Hematopoietic multipotent progenitor cell (in vitro differentiated cells): Measurements from ENCODE around the gene CTIF. TPM values are rescaled to one million over a fixed set of nuclear protein-coding genes. Genes with fewer than 3 reads are reported as not detected.

ENCODE experiments used
- DNase-seq, 3 donors: peaks; one replicate each; pipeline ENCODE4 v3.0.0-alpha.2; 2011 to 2015; ENCODE audit warnings: low read depth in 2 of 3, low spot score in 2 of 3
- total RNA-seq: library from RNA; depleted of rRNA; stranded (reverse); fragments of >200 nt; gene quantifications from one replicate; pipeline ENCODE4 v1.2.3, GENCODE V29; 2012

The CTIF gene
- total RNA-seq, 1 donor: 8.6 TPM

DNA sequence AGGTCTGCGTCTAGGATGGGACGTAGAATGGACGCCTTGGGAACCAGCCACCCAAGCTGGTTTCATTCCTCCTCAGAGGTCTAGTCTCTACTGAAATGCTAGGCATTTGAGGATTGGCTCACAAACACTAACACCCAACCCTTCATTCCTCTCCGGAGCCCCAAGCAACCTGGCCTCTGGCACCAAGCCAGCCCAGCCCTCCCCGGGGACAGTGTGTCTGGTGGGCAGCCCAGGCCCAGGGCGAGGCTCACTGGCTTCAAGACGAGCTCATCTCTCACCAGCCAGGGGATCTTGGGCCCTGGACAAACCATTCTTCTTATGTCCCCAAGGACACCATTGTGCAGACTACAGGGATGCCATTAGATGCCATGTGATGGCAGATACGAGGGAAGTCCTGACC lies 182.5 kb downstream of the CTIF start:
- DNase-seq: no peak

DNA sequence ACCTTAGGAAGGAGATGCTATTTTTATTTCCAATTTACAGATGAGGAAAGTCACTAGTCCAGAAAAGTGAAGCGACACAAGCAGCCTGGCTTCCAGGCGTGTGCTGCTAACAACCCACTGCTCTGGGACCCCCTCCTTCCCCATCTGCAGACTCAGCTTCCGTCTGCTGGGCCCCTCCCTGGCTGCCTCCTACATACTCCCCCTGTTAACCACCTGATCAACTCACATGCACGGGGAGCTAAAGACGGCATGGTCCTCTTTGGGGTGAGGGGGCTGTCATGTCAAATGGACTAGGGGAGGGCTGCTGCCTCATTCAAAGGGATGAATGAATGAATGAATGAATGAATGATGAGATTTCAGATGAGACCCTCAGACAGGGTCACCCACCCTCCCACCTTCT lies 184.2 kb downstream of the CTIF start:
- no peak for DNase-seq

DNA sequence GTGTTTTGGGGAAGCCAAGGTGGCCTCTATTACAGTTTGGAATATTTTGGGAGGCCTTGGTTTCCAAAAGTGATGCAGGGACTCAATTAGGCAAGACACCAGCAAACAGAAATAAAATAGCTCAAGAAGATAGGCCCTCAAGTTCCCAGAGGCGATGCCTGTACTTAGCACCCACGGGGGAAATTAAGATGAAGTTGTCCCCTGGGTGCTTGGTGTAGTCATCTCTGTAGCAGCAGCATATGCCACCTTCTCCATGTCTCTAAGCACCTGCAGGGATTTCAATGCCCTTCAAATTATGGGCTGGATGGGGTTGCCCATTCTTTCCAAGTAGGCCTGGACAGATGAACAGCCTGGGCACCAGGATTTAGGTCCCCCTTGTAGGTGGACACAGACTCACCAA lies 185.0 kb downstream of the CTIF start:
- no peak for DNase-seq

DNA sequence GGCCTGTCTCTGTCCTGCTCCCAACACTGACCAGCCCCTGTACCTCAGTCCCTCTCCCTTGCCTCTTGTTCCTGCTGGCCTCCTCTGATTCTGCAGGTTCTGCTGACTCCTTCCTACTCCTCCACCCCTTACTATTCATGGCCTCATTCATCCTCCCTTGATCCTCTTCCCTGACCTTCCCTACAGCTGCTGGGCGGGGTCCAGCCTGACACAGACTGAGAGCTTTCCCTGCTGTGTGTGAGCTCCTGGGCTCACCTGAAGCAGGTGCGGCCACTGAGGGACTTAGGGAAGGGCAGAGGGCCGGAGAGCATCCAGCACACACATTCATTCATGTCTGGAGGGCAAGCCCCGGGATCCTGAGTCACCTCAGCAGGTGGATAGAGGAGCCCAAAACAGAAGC lies 185.6 kb downstream of the CTIF start:
- DNase-seq: no peak

DNA sequence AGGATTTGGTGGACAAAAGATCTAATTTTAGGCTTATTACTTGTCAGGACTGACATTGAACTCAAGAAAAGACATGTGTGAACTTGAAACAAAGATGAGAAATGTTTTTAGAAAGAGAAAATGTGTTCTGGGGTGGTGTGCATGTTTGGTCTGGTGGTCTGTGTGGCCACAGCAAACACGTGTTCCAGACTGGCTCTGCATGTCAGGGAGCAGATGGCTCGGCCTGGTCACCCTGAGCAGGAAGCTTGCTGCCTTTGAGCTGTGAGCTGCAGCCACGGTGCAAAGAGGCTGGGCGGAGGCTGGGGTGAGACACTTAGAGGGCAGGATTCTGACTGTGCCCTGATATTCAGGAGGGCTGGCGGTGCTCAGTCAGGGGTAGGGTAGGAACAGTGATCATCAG lies 186.1 kb downstream of the CTIF start:
- DNase-seq: no peak

DNA sequence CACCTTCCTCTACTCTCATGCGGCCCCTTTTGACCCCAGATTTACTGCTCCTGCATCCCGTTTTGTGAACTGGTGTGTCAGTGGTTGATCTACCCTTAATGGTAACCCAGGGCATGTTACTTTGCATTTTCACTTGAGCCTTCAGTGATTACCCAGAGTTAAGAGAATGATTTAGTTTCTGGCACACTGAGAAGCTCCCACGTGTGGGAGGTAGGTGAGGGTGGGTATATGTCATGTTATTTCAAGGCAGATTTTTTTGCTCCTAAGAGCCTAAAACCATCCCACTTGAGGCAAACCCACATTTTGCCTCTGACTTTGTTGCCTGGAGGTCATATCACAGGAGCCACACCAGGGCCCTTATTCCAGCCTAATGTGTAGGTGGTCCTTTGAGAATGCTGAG lies 186.7 kb downstream of the CTIF start:
- no peak for DNase-seq

DNA sequence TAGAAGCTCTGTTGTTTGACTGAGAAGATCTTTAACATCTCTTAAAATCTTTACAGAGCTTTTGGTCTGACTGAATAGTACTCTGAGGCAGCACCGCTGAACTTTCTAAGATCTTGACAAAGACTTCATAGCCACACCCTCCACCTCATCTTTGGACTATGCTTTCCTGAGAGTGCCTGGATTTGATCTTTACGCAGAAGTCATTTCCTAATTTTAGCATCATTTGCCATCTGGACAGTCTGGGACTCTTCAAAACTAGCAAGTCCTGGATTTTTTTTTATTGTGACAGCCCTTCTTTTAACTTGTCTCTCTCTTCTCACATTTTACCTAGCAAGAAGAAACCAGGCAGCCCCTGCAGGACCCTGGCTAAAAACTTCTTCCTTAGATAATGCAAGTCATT lies 188.8 kb downstream of the CTIF start:
- no peak for DNase-seq

DNA sequence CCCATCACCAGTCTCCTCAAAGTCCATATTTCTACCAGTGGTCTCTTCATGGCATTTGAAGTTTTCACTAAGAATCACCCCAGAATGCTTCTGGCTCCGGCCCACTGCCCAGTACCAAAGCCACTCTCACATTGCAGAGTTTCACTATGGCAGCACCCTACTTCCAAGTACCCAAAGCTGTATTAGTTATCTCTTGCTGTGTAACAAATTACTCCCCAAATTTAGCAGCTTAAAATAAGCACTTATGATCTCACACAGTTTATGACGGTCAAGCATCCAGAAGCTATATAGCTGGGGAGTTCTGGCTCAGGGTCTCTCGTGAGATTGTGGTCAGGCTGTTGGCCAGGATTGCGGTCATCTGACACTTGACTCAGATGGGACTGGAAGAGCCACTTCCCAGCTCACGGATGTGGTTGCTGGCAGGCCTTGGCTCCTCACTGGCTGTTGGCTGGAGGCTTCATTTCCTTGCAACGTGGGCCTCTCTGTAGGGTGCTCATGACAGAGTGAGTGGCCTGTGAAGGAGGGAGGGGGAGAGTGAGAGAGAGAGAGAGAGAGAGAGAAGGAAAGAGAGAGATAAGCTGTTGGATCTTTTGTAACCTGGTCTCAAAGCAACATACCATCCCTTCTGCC lies 189.5 kb downstream of the CTIF start:
- no peak for DNase-seq

DNA sequence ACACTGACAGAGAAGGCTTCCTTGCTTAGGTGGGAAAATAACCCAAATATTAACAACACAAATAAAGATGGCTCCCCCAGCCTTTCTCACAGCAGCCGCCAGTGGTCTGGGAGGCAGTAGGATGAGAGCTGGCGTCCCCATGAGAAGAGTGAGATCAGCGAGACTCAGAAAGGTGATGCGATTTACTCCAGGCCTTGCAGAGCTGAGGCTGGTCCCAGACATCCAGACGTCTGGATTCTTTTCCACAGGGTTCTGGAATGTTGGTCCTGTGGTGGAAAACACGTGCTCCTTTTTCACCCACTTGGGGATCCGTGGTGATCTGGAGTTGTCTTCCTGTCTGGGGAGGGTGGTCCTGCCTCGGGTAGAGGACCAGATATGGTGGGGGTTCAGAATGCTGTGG lies 190.6 kb downstream of the CTIF start:
- DNase-seq: no peak

DNA sequence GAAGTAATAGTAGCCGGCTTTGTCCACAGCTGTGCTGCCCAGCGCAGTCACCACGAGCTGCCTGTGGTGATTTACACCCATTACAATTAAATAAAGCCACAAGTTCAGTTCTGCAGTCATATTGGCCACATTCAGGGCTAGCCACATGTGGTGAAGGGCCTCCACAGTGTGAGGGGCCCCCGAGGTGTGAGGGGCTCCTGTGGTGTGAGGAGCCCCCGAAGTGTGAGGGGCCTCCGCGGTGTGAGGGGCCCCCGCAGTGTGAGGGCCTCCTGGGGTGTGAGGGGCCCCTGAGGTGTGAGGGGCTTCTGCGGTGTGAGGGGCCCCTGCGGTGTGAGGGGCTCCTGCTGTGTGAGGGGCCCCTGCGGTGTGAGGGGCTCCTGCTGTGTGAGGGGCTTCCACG lies 191.2 kb downstream of the CTIF start:
- no peak for DNase-seq

DNA sequence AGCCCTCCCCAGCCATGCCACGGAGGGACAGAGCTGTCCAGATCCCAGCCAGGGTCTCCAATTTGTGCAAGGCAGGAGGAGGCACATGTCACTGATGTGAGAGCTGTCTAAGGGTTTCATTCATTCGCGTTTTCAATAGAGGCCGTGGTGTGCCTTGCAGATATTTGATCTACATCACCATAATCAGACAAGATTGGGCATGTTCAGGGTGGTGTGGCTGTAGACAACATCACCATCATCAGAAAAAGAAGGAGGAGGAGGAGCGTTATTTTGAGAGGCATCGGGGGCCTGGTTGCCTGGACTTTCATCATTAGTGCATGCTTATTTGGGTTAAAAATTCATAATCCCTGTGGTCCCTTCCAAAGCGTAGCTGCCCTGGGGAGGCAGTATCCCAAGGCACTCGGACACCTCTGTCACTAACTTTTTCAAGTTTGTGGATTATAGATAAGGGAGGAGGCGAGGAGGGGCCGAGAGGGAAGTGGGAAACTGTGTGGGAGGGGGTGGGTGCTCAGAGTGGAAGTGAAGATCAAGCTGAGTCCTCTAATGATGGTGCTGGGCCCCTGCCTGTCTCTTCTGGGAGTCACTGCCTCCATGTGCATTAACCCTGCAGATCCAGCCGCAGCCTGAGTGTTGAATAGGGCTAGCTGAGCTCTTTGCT lies 194.1 kb downstream of the CTIF start:
- no peak for DNase-seq

DNA sequence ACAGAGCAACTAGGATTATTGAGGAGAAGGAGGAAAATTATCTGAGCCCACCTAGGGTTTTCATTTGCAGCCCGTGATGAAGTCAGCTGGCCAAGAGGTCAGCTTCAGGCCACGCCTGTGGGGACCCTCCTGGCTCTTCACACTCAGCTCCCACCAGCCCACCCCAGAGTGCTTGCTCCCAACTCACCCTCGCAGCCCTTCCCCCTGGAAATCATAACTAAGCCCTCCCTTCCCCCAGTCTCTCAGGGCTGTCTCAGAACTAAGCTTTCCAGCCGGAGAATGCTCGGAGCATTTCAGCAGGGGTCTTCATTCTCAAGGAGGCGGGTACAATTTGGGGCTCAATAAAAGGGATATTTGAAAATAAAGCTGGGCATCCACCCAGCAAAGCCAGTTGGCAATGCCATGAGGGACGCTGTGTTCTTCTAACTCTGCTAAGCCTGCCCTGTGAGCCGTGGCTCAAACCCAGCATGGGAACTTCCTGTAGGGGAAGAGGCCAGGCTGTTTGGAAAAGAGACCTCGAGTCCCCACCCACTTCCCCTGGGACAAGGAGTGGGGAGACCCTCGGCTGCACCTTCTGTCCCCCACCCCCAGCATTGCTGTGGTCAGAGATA lies 194.9 kb downstream of the CTIF start:
- no peak for DNase-seq

DNA sequence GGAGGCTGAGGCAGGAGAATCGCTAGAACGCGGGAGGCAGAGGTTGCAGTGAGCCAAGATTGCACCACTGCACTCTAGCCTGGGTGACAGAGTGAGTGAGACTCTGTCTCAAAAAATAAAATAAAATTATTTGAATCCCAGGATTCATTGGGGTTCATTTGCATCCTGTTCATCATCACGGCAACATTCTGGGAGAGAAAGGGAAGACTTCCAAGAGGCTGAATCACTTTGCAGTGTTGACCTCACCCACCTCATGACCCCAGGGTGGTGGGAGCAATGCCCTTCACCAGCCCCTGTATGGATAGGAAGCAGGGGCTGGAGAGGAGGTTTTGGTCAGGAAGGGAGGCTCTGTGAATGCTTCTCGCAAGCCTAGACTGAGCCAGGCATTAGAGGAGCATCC lies 195.6 kb downstream of the CTIF start:
- no peak for DNase-seq

DNA sequence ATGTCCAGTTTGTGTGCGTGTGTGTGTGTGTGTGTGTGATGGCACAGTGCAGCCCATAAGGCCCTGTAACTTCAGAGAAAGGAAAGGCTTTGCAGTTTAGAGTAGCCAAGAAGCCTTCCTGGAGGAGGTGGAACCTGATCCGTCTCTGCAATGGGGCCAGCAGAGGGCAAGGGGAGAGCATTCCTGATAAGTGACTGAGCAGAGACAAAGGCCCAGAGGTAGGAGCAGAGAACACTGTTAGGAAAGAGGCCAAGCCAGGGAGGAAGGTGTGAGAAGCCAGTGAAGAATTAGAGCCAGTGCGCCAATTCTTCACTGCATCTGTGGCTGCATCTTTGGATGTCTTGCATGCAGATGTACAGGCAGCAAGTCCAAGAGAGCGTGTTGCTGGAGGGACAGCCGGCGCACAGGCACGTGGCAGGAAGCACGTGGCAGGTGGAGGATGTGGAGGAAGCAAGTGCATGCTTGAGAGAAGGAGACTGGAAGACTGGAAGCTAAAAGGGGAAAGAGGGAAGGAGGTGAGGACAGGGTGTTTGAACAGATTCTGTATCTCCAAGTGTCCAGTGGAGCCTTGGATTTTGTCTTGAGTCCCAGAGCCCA lies 196.3 kb downstream of the CTIF start:
- DNase-seq: peak in 1 of 3 donors; percentile 21

DNA sequence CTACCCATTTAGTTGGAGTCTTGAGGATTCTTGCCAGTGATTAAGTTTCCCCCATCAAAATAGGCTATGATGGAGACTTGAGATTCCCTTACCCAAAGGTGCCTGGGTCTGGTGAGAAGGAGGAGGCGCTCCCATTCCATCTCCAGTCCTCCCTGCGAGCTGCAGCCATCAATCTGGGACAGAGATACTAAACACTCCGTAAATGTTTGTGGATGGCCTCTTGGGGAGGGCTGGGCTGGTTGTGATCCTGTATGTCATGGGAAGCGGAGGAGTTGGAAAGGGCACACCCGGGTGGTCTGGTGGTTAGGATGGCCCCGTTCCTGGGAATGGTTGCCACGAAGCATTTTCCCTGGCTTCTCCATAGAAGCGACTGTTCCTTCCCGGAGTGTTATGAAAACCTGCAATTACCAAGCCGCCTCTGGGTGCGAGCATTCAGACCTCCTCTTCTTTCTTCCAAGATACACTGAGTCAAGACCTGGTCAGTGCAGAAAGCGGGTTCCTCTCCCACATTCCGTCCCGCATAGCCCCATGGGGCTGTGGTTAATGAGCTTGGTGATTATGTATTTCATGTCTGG lies 196.9 kb downstream of the CTIF start:
- DNase-seq: no peak

DNA sequence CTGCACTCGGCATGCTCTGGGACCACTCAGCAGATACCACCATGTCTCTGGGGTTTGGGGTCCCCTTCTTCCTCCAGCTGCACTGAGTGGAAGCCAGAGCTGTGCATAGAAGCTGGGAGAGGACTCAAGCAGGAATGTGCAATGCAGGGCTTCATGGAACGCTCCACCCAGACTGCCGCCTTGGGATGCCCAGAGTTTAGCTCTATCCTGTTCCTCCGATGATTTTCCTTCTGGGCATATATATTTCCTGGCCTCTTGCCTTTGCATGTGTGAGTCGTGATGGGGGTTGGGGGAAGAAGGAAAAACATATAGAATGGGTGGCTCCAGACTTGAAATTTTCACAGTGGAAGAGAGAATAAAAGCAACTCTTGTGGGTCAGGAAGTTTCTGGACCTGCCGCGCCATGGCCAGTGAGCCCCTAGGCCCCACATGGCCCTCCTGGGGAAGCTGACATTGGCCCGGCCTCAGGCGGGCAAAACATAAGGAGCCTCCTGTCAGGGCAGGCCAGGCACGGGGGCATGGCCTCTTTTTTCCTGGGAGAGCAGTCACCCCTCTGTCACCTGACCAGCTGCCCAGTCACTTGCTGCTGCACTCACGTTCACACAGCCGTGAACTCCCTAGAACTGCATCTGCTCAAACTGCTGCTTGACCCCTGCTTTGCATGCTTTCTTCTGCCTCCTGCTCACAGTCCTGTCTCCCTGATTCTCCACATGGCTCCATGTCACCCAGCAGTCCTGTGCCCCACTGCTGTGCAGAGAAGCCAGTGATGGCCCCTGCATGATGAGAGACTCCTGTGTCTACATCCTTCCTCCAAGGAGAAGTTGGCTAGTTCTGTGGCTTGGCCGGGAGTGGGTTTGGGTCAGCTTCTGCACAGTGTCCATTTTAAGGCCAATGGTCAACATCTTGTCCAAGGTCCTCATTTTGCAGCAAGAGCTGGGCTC lies 197.8 kb downstream of the CTIF start:
- no peak for DNase-seq

DNA sequence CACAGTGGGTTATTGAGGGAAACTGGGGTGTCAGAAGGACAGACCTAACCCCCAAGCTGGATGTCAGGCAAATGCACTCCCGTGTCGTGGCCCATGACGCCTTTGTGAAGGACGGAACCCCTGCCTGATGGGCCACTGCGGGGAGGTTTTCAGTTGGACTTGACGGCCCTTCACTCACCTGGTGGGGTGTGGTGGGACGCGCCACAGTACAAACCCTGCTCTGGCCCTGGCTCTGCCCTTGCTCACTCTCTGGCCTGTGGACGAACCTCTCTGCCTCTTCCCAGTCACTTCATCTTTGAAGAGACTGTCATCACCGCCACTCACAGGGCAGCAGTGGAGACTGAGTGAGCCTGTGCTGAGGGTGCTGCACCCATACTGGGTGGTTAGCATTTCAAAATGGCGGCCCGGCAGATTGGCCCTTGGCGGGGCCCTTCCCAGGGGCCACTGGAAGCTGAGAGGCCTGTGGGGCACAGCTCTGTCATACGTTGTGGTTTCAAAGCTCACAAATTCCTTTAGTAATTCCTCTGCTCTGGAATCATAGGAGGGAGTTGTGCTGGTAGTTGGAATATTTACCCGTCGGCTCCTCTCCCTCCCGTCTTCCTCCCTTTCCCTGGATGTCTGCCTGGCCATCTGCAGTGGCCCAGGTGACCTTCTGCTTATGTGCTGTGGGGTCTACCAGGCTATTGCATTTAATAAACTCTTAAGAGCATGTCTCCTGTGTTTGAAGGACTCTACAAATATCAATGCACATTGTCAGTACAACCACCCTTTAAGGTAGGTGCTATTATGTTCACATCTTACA lies 200.6 kb downstream of the CTIF start:
- DNase-seq: no peak

DNA sequence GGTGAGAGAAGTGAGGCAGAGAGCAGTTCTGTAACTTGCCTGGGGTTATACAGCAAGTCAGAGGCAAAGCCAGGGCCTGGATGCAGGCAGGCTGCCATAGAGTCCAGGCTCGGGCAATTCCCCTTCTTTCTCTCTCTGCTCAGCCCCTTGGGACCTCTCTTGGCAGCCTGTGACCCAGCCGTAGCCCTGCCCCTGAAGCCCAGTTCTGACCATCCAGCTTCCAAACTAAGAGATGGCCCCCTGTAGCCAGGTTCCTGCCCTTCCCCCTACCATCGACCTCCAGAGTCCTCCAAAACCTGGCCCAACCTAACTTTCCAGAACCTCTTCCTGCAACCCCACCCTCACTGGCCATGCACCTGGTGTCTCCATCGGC lies 201.2 kb downstream of the CTIF start:
- no peak for DNase-seq

DNA sequence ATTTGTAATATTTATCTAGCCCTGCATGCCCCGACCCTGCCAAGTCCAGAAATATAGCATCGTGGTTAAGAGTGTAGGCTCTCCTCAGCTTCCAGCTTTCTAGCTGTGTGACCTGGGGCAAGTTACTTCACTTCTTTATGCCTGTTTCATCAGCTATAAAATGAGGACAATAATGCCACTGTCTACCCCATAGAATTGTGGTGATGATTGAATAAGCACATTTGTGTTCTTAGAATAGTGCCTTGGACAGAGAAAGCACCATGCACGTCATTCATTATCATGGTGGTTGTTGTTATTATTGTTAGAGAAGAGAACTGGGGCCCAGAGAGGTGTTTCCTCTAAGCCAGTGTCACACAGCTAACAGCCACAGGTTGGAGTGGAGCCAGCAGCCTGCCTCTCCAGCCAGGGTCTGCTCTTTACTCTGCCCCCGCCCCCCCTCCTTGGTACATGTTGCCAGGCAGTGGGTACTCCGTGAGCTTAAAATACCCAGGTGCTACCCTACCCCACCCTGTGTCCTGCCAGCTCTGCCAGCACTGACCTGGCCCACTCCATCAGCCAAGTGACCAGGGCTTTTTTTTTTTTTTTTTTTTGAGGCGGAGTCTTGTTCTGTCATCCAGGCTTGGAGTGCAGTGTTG lies 202.1 kb downstream of the CTIF start:
- no peak for DNase-seq
